ENCODE data around the gene HBB.
"Not testable (repeated sequence)": the region's sequence is repeated elsewhere in the genome, so short reads cannot be mapped to it uniquely, and the experiment has no call there.

- TF ChIP-seq, protein P1, sequence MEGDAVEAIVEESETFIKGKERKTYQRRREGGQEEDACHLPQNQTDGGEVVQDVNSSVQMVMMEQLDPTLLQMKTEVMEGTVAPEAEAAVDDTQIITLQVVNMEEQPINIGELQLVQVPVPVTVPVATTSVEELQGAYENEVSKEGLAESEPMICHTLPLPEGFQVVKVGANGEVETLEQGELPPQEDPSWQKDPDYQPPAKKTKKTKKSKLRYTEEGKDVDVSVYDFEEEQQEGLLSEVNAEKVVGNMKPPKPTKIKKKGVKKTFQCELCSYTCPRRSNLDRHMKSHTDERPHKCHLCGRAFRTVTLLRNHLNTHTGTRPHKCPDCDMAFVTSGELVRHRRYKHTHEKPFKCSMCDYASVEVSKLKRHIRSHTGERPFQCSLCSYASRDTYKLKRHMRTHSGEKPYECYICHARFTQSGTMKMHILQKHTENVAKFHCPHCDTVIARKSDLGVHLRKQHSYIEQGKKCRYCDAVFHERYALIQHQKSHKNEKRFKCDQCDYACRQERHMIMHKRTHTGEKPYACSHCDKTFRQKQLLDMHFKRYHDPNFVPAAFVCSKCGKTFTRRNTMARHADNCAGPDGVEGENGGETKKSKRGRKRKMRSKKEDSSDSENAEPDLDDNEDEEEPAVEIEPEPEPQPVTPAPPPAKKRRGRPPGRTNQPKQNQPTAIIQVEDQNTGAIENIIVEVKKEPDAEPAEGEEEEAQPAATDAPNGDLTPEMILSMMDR (IDR thresholded peaks at IDR 0.05; ENCODE audit: low read depth, low read length): not testable (repeated sequence)
- not testable (repeated sequence) for TF ChIP-seq EZH2phosphoT487 (IDR thresholded peaks at IDR 0.05; ENCODE audit: low read depth)
Measured at GRCh38 chr11:5249807-5250396, 23.0 kb upstream of the HBB start, which contains the start of gene HBG1.
